Measurements from ENCODE around the gene SLC38A3. TPM values are rescaled to one million over a fixed set of nuclear protein-coding genes. Genes with fewer than 3 reads are reported as not detected.

The SLC38A3 gene
- total RNA-seq, 4 donors from 2014 or later = 1.9 to 8.9 (median 5.0) TPM

- DNase-seq (no peak), ATAC-seq (no peak)
- Histone ChIP-seq H3K36me3 (no peaks in the 10 kb centered on the region), H3K4me3 (no peak overlapping the region), H3K9me3 (no peaks in the 10 kb centered on the region), H3K4me1 (peaks cover 51 to 62% of the 10 kb centered on the region in 2 donors), H3K27ac (peak overlapping the region in 1 of 4 donors; percentile 84), H3K27me3 (no peaks in the 10 kb centered on the region)
- in situ Hi-C loops (cut with MboI; ENCODE audit: low sequenced_read_pairs in 4 of 4) = no loop called here
- TF ChIP-seq POLR2A (IDR thresholded peaks at IDR 0.05) = no peak
- TF ChIP-seq, protein P1, sequence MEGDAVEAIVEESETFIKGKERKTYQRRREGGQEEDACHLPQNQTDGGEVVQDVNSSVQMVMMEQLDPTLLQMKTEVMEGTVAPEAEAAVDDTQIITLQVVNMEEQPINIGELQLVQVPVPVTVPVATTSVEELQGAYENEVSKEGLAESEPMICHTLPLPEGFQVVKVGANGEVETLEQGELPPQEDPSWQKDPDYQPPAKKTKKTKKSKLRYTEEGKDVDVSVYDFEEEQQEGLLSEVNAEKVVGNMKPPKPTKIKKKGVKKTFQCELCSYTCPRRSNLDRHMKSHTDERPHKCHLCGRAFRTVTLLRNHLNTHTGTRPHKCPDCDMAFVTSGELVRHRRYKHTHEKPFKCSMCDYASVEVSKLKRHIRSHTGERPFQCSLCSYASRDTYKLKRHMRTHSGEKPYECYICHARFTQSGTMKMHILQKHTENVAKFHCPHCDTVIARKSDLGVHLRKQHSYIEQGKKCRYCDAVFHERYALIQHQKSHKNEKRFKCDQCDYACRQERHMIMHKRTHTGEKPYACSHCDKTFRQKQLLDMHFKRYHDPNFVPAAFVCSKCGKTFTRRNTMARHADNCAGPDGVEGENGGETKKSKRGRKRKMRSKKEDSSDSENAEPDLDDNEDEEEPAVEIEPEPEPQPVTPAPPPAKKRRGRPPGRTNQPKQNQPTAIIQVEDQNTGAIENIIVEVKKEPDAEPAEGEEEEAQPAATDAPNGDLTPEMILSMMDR (IDR thresholded peaks at IDR 0.05 in 4 of 5, conservative IDR thresholded peaks at IDR 0.05 in 1 of 5) = no peak
- intact Hi-C loops (cut with DNase I; ENCODE audit: low total_unique reads) = no loop called here
Measured at GRCh38 chr3:50217681-50218080, 12.6 kb downstream of the SLC38A3 start.

- Histone ChIP-seq H3K4me1 (peaks cover 44 to 57% of the 10 kb centered on the region in 2 donors), H3K36me3 (no peaks in the 10 kb centered on the region), H3K9me3 (no peaks in the 10 kb centered on the region), H3K4me3 (no peak overlapping the region), H3K27ac (peak overlapping the region; percentile 15 to 84 (median 44)), H3K27me3 (no peaks in the 10 kb centered on the region)
- intact Hi-C loops (cut with DNase I; ENCODE audit: low total_unique reads) = no loop called here
- ATAC-seq (no peak), DNase-seq (no peak)
- TF ChIP-seq, protein P1 (IDR thresholded peaks at IDR 0.05 in 4 of 5, conservative IDR thresholded peaks at IDR 0.05 in 1 of 5) = no peak
- TF ChIP-seq POLR2A (IDR thresholded peaks at IDR 0.05) = no peak
- in situ Hi-C loops (cut with MboI; ENCODE audit: low sequenced_read_pairs in 4 of 4) = no loop called here
Measured at GRCh38 chr3:50218448-50218847, 13.4 kb downstream of the SLC38A3 start.

DNA sequence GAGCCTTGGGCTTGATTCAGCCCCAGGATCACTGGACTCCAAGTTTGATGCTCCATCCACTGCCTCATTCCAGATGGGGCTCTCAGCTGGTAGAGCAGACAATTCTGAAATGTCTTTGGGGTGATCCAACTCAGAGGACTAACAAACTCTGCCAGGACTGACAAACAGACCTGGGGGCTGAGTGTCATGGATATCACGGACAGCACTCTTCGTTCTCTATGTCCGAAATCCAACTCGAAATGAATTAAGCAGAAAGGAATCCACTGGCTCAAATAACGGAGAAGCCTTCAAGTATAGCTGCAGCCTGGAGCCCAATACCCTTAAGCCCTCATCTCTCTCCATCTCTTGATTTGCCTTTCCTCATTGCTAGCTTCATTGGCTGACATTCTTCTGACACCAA lies 14.2 kb downstream of the SLC38A3 start:
- no peak for TF ChIP-seq POLR2A (IDR thresholded peaks at IDR 0.05)
- TF ChIP-seq, protein P1 (IDR thresholded peaks at IDR 0.05 in 4 of 5, conservative IDR thresholded peaks at IDR 0.05 in 1 of 5) = no peak
- intact Hi-C loops (cut with DNase I; ENCODE audit: low total_unique reads) (no loop called here), in situ Hi-C loops (cut with MboI; ENCODE audit: low sequenced_read_pairs in 4 of 4) (no loop called here)
- peak; percentile 47 to 81 for ATAC-seq
- H3K9me3 ChIP-seq = no peaks in the 10 kb centered on the region
- H3K4me1 ChIP-seq = peaks cover 39 to 53% of the 10 kb centered on the region in 2 donors
- no peak overlapping the region for H3K4me3 ChIP-seq
- H3K27me3 ChIP-seq = no peaks in the 10 kb centered on the region
- no peak for DNase-seq
- peak overlapping the region; percentile 15 to 84 (median 44) for H3K27ac ChIP-seq
- no peaks in the 10 kb centered on the region for H3K36me3 ChIP-seq

- in situ Hi-C loops (cut with MboI; ENCODE audit: low sequenced_read_pairs in 4 of 4) (loop anchor here in 1 of 4 donors (10.0 kb wide), 1 partner anchor 55 kb away; the partner anchor contains the start of gene LSMEM2), intact Hi-C loops (cut with DNase I; ENCODE audit: low total_unique reads) (no loop called here)
- TF ChIP-seq, protein P1 (IDR thresholded peaks at IDR 0.05 in 4 of 5, conservative IDR thresholded peaks at IDR 0.05 in 1 of 5) = no peak
- no peak for TF ChIP-seq POLR2A (IDR thresholded peaks at IDR 0.05)
- DNase-seq (no peak), ATAC-seq (no peak)
- no peaks in the 10 kb centered on the region for H3K9me3 ChIP-seq
- H3K27ac ChIP-seq = peak overlapping the region in 3 of 4 donors; percentile 15 to 84 (median 39)
- no peaks in the 10 kb centered on the region for H3K36me3 ChIP-seq
- peaks cover 33 to 49% of the 10 kb centered on the region in 2 donors for H3K4me1 ChIP-seq
- no peak overlapping the region for H3K4me3 ChIP-seq
- no peaks in the 10 kb centered on the region for H3K27me3 ChIP-seq
Measured at GRCh38 chr3:50220109-50220508, 15.0 kb downstream of the SLC38A3 start.

DNA sequence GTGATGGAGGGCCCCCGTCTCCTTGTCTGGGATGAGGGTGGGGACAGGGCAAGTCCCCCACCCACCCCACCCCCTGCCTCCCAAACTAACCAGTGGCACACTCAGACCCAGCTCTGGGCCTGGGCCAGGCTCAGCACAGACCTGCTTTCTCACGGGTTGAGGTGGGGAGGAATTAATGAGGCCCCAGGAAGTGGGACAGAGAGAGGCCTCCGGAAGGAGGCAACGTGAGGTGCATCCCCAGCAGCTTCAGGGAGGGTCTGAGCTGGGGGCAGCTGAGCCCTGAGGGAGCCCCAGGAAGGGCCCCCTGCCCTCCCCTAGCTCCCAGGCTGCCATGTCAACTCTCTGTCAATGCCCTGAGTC lies 16.0 kb downstream of the SLC38A3 start:
- H3K4me1 ChIP-seq = peaks cover 33 to 46% of the 10 kb centered on the region in 2 donors
- no peak for ATAC-seq
- no peak for DNase-seq
- H3K27ac ChIP-seq = peak overlapping the region in 2 of 4 donors; percentile 24 to 84
- no peaks in the 10 kb centered on the region for H3K27me3 ChIP-seq
- H3K4me3 ChIP-seq = no peak overlapping the region
- intact Hi-C loops (cut with DNase I; ENCODE audit: low total_unique reads) = no loop called here
- in situ Hi-C loops (cut with MboI; ENCODE audit: low sequenced_read_pairs in 4 of 4) = loop anchor here in 1 of 4 donors (10.0 kb wide), 1 partner anchor 54 kb away; the partner anchor contains the start of gene LSMEM2
- H3K9me3 ChIP-seq = no peaks in the 10 kb centered on the region
- no peak for TF ChIP-seq POLR2A (IDR thresholded peaks at IDR 0.05)
- TF ChIP-seq, protein P1 (IDR thresholded peaks at IDR 0.05 in 4 of 5, conservative IDR thresholded peaks at IDR 0.05 in 1 of 5) = no peak
- no peaks in the 10 kb centered on the region for H3K36me3 ChIP-seq

Measured in gastrocnemius medialis (tissue), 4 donors.